RPMI8226 (cell line): ENCODE results near the gene PAPSS2.

Experiments
- DNase-seq: peaks from one replicate; pipeline ENCODE4 v3.0.0-alpha.2; 2015

The PAPSS2 gene

DNA sequence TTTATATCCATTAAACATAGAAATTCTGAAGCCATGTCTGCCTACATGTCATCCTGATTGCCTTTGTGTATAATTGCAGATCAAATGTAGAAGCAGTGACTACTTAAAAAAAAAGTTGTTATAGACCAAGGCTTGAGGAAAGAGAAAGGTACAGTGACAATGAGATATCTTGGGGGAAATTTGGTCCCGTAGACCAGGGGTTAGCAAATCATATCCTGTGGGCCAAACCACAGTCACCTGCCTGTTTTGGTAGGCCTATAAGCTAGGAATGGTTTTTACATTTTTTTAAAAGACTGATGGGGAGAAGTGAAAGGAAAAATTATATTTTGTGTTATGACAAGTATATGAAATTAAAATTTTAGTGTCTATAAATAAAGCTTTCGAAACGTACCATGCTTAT is 12.9 kb downstream of the PAPSS2 start:
- no peak for DNase-seq

GRCh38 chr10:87674943-87675342 is 15.3 kb downstream of the PAPSS2 start:
- no peak for DNase-seq

- DNase-seq = no peak
Measured at GRCh38 chr10:87675396-87676376, 16.0 kb downstream of the PAPSS2 start.

- no peak for DNase-seq
Measured at GRCh38 chr10:87677595-87677994, 17.9 kb downstream of the PAPSS2 start.

DNA sequence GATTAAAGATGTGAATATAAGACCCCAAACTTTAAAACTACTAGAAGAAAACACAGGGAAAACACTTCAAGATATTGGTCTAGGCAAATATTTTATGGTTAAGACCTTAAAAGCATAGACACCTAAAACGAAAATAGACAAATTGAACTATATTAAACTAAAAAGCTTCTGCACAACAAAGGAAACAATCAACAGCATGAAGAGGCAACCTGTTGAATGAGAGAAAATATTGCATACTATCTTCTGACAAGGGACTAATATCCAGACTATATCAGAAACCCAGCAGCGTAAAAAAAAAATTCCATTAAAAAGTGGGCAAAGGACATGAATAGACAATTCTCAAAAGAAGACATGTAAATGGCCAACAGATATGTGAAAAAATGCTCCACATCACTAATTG is 18.6 kb downstream of the PAPSS2 start:
- no peak for DNase-seq

DNA sequence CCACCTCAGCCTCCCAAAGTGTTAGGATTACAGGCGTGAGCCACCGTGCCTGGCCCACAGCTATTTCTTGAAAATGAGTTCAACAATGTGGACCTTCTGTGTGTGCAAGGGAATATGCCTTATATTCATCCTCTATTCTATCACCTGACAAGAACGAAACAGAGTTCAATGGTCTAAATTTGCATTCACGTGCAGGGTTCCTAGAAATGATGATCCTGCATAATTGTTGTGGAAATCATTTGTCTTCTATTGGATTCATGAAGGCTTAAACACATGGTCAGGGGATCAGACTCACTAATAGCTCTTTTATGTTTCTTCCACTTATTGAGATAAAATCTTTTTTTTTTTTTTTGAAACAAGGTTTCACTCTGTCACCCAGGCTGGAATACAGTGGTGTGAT is 23.7 kb downstream of the PAPSS2 start:
- DNase-seq = no peak

- DNase-seq = no peak
Measured at GRCh38 chr10:87684001-87684638, 24.4 kb downstream of the PAPSS2 start.

DNA sequence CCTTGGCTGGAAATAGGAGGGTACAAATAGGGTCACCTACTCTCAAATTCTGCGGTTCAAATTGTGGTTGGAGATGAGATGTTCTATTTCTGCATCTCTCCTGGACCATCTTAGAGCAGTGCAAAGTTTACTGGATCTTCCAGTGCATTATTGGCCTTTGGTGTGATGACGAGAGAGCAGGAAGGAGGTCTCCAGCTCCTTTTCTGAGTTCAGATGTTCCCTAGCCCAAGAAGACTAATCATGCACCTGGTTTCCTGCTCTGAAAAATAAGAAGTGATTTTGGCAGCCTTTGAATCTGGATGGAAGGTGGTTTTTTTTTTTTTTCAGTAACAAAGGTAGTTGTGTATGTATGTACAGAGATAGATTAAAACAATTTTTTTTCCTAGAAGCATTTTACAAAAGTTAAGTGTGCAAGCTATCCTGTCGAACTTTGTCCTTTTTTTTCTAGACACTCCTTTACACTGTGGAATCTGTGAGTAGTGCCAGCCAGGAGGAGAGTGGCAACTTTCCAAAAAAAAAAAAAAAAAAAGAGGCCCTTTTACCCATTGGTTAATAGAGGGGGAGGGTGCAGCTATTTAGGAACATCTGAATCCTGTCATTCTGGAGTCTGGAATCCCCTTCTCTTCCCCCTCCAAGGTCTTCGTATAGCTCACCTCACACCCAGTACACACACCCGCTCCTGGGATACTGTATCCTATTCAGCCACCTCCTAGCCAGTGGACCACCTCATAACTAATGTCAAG is 26.3 kb downstream of the PAPSS2 start:
- no peak for DNase-seq

DNA sequence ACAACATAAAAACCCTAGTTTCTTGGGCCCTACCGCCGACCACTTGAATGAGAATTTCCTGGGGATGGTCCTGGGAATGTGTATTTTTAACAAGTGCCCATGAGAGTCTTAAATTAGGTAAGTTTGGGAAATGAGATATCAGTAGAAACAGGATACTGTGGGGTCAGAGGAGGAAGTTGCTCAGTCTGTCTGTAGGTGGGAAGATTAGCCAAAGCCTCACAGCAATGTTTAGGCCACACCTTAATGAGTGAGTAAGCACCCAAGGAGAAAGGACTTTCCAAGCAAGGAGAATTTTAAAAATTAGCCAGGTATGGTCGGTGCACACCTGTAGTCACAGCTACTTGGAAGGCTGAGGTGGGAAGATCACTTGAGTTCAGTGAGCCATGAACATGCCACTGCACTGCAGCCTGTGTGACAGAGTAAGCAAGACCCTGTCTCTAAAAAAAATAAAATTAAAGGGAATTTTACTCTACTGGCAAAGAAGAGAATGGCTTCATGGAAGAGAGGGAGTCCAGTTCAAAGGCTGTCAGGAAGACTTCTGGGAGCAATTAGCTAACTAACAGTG is 31.9 kb downstream of the PAPSS2 start:
- DNase-seq = no peak

DNA sequence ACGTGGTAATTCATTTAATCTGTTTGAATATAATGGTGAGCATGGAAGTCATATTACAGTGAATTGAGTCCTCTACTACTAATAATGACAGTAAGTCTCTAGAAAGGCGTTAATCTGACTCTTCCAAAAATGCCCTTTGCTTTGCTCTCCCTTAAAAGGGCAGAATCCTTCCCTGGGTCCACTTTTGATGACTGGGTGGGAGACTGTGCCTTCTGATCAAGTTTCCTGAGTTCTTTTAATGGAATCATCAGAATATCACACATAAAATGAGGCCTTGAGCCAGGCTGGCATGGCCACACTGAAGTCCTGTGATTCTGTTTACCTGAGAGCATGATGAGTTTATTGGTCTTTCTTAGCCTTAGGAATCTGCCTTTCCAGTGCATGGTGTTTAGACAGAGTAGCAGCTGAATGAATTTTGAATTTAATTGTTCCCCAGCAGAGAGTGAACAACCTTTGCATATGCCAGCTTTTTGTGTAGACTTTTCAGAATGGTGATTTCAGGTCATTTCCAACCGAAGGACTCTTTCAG is 33.3 kb downstream of the PAPSS2 start:
- no peak for DNase-seq

- DNase-seq = no peak
Measured at GRCh38 chr10:87694011-87694794, 34.5 kb downstream of the PAPSS2 start.

DNA sequence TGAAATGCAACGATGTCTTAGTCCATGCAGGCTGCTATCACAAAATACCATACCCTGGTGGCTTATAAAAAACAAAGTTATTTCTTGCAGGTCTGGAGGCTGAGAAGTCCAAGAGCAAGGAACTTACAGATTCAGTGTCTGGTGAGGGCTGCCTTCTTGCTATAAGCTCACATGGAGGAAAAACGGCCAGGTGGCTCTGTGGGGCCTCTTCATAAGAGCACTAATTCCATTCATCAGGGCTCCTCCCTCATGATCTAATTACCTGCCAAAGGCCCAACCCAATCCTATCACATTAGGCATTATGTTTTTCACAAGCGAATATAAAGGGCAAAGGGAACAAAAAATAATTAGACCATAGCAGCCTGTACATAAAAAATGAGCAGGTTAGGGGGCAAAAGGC is 35.4 kb downstream of the PAPSS2 start:
- no peak for DNase-seq

- no peak for DNase-seq
Measured at GRCh38 chr10:87696922-87697745, 37.5 kb downstream of the PAPSS2 start.

- DNase-seq = no peak
Measured at GRCh38 chr10:87700031-87700796, 40.5 kb downstream of the PAPSS2 start.

DNA sequence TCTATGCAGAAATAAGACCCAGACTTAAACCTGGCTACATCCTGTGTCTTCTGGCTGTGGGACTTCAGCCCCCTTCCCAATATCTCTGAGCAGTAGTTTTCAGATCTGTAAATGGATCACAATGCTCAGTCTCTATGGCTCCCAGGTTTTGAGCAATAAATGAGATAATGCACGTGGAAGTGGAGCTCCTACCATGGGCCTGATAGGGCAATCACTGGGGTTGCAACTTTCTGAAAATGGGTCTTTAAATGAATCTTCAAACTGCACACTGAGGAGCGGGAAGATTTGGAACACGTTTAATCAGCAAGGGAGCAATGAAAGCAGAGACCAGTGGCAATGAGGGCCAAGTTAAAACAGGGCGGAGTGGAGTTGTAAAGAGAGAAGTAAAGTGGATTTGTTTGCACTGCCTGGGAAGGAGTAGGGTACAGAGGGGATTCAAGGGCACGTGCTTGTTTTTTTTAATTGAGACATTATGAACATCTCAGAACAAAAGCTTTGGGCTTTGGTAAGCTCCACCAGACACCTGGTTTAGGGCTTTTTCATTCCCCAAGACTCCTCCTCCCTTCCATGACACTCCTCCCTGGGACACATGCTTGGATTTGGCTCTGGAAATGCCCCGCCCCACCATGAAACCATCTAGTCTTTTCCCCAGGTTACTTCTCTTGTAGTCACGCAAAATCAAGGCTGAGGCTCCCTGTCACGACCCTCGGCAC is 42.7 kb downstream of the PAPSS2 start:
- no peak for DNase-seq

DNA sequence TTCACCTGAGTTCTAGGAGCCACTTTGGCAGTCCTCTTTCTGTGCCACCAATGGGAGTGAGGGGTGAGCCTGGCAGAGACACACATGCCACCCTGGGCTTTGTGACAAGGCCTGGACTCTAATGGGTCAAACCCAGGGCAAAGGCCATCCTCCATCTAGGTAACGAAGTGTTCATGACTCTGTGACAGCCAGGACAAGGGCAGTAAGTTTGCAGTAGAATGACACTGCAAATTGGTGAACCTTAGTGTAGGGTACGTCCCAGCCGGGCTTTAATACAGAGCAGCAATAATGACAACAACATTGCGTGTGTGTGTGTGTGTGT is 43.3 kb downstream of the PAPSS2 start:
- DNase-seq = no peak

- no peak for DNase-seq
Measured at GRCh38 chr10:87703771-87704170, 44.1 kb downstream of the PAPSS2 start.

DNA sequence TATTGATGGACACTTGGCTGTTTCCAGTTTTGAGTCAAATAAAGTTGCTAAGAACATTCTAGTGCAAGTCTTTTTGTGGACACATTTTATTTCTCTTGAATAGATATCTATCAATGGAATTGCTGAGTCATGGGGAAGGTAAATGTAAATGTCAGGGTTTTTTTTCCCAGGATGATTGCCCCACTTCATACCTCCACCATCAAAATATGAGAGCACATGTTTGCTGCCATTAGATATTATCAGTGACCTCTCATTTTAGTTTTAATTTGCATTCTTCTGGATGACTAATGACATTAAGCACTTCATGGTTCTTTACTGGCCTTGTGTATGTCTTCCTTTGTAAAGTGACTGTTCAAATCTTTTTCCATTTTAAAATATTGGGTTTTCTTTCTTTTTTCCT is 45.7 kb downstream of the PAPSS2 start:
- DNase-seq = no peak

- no peak for DNase-seq
Measured at GRCh38 chr10:87706731-87707130, 47.1 kb downstream of the PAPSS2 start.

GRCh38 chr10:87707254-87707653 is 47.6 kb downstream of the PAPSS2 start:
- DNase-seq = no peak
